ENCODE data around the gene CD300LF.

The CD300LF gene

GRCh38 chr17:74712756-74713155 is at the start of gene CD300LF:
TSS of gene CD300LF (minus strand) at chr17:74712923. CDS start at chr17:74712866, 57 bp downstream.
- no peak for DNase-seq

GRCh38 chr17:74761931-74762330 is 49.2 kb upstream of the CD300LF start:
- DNase-seq = no peak

- no peak for DNase-seq
Measured at GRCh38 chr17:74761419-74761818, 48.7 kb upstream of the CD300LF start.

GRCh38 chr17:74760404-74761105 is 47.8 kb upstream of the CD300LF start:
- no peak for DNase-seq

GRCh38 chr17:74759941-74760340 is 47.2 kb upstream of the CD300LF start:
- DNase-seq = no peak

GRCh38 chr17:74759243-74759801 is 46.6 kb upstream of the CD300LF start:
- DNase-seq = no peak

GRCh38 chr17:74758848-74759168 is 46.1 kb upstream of the CD300LF start:
- no peak for DNase-seq

GRCh38 chr17:74757931-74758847 is 45.5 kb upstream of the CD300LF start:
- DNase-seq = no peak

GRCh38 chr17:74757502-74757901 is 44.8 kb upstream of the CD300LF start:
- DNase-seq = no peak

- no peak for DNase-seq
Measured at GRCh38 chr17:74756891-74757290, 44.2 kb upstream of the CD300LF start.

GRCh38 chr17:74755533-74755932 is 42.8 kb upstream of the CD300LF start:
- DNase-seq = no peak

GRCh38 chr17:74754832-74755231 is 42.1 kb upstream of the CD300LF start:
- no peak for DNase-seq

- no peak for DNase-seq
Measured at GRCh38 chr17:74752822-74753401, 40.2 kb upstream of the CD300LF start.

GRCh38 chr17:74752415-74752814 is 39.7 kb upstream of the CD300LF start:
- DNase-seq = no peak

- no peak for DNase-seq
Measured at GRCh38 chr17:74750327-74751069, 37.8 kb upstream of the CD300LF start.

GRCh38 chr17:74750039-74750326 is 37.3 kb upstream of the CD300LF start:
- DNase-seq = no peak

- DNase-seq = peak; percentile 53
Measured at GRCh38 chr17:74749279-74750038, 36.7 kb upstream of the CD300LF start.

- DNase-seq = peak; percentile 92
Measured at GRCh38 chr17:74748529-74749278, 36.0 kb upstream of the CD300LF start, which contains the start of gene NHERF1. TSS of gene NHERF1 (plus strand) at chr17:74748628. CDS start at chr17:74748847, 219 bp downstream.

- no peak for DNase-seq
Measured at GRCh38 chr17:74748279-74748528, 35.5 kb upstream of the CD300LF start.

GRCh38 chr17:74746922-74747321 is 34.2 kb upstream of the CD300LF start:
- no peak for DNase-seq

- no peak for DNase-seq
Measured at GRCh38 chr17:74746376-74746775, 33.7 kb upstream of the CD300LF start.
